Mesothelial cell of epicardium (in vitro differentiated cells): ENCODE measurements around the gene CCDC171. TPM values are rescaled to one million over a fixed set of nuclear protein-coding genes. Genes with fewer than 3 reads are reported as not detected.

Experiments used
- DNase-seq, 2 experiments: peaks; one replicate each; pipeline ENCODE4 v3.0.0; 2021; ENCODE audit warnings: low spot score in 2 of 2; ENCODE audit not compliant: unreplicated experiment in 2 of 2
- H3K27ac Mint-ChIP-seq: 2 replicates; pipeline ENCODE4 v1.8.0; 2021; ENCODE audit warnings: mixed read lengths
- H3K27me3 Mint-ChIP-seq: 2 replicates; pipeline ENCODE4 v1.8.0; 2021; ENCODE audit warnings: low read depth, mixed read lengths
- H3K36me3 Mint-ChIP-seq: 2 replicates; pipeline ENCODE4 v1.8.0; 2021; ENCODE audit warnings: mixed read lengths
- H3K4me1 Mint-ChIP-seq: 2 replicates; pipeline ENCODE4 v1.8.0; 2021; ENCODE audit warnings: mixed read lengths
- H3K4me3 Mint-ChIP-seq: 2 replicates; pipeline ENCODE4 v1.8.0; 2021; ENCODE audit warnings: mild to moderate bottlenecking, moderate library complexity, mixed read lengths
- H3K9me3 Mint-ChIP-seq: 2 replicates; pipeline ENCODE4 v1.8.0; 2021; ENCODE audit warnings: mixed read lengths
- CTCF ChIP-seq: fragments of 200-600 bp; sonication (generic); IDR thresholded peaks from one replicate; pipeline ENCODE4 v1.5.0; 2021; ENCODE audit warnings: antibody characterized with exemption; ENCODE audit not compliant: unreplicated experiment
- total RNA-seq: library from RNA; stranded (reverse); gene quantifications from 3 replicates; pipeline ENCODE4 v1.2.1, GENCODE V29; 2021

The CCDC171 gene
- total RNA-seq, 1 donor from 2014 or later, result 9.8 TPM

GRCh38 chr9:15982182-15982581, 429.3 kb downstream of the CCDC171 start:
- no peak overlapping the region for H3K4me3 Mint-ChIP-seq
- H3K4me1 Mint-ChIP-seq, result peaks cover 9% of the 10 kb centered on the region
- no peaks in the 10 kb centered on the region for H3K36me3 Mint-ChIP-seq
- H3K27me3 Mint-ChIP-seq, result no peaks in the 10 kb centered on the region
- TF ChIP-seq CTCF, result no peak
- no peak for DNase-seq
- H3K27ac Mint-ChIP-seq, result no peak overlapping the region
- H3K9me3 Mint-ChIP-seq, result peaks cover 7% of the 10 kb centered on the region

- H3K27me3 Mint-ChIP-seq, result no peaks in the 10 kb centered on the region
- H3K9me3 Mint-ChIP-seq, result peaks cover 16% of the 10 kb centered on the region
- H3K4me3 Mint-ChIP-seq, result no peak overlapping the region
These were observed 446.8 kb downstream of the CCDC171 start for GRCh38 chr9:15999422-16000339.

GRCh38 chr9:16000811-16001210, 448.0 kb downstream of the CCDC171 start:
- no peak overlapping the region for H3K4me3 Mint-ChIP-seq
- DNase-seq, result no peak
- peaks cover 5% of the 10 kb centered on the region for H3K9me3 Mint-ChIP-seq
- H3K36me3 Mint-ChIP-seq, result peaks cover 2% of the 10 kb centered on the region
- TF ChIP-seq CTCF, result no peak
- H3K4me1 Mint-ChIP-seq, result no peaks in the 10 kb centered on the region
- H3K27me3 Mint-ChIP-seq, result no peaks in the 10 kb centered on the region
- H3K27ac Mint-ChIP-seq, result no peak overlapping the region

More at GRCh38 chr9:15999422-16000339, 446.8 kb downstream of the CCDC171 start:
- no peak overlapping the region for H3K27ac Mint-ChIP-seq
- no peak for TF ChIP-seq CTCF
- no peak for DNase-seq
- H3K4me1 Mint-ChIP-seq, result no peaks in the 10 kb centered on the region
- H3K36me3 Mint-ChIP-seq, result peaks cover 4% of the 10 kb centered on the region

GRCh38 chr9:16001856-16002255, 449.0 kb downstream of the CCDC171 start:
- Mint-ChIP-seq H3K27ac (no peak overlapping the region), H3K4me1 (no peaks in the 10 kb centered on the region), H3K27me3 (no peaks in the 10 kb centered on the region), H3K4me3 (no peak overlapping the region), H3K9me3 (peaks cover 1% of the 10 kb centered on the region), H3K36me3 (no peaks in the 10 kb centered on the region)
- DNase-seq, result no peak
- no peak for TF ChIP-seq CTCF

- Mint-ChIP-seq H3K27me3 (no peaks in the 10 kb centered on the region), H3K4me1 (no peaks in the 10 kb centered on the region), H3K27ac (no peak overlapping the region), H3K9me3 (peaks cover 6% of the 10 kb centered on the region), H3K4me3 (no peak overlapping the region), H3K36me3 (peaks cover 3% of the 10 kb centered on the region)
- TF ChIP-seq CTCF, result no peak
- DNase-seq, result no peak
These were observed 450.0 kb downstream of the CCDC171 start for GRCh38 chr9:16002816-16003215.
